ENCODE data around the gene SYNGR4. TPM values are rescaled to one million over a fixed set of nuclear protein-coding genes. Genes with fewer than 3 reads are reported as not detected.

SYNGR4 gene
- total RNA-seq, 4 donors from 2014 or later: not detected

DNA sequence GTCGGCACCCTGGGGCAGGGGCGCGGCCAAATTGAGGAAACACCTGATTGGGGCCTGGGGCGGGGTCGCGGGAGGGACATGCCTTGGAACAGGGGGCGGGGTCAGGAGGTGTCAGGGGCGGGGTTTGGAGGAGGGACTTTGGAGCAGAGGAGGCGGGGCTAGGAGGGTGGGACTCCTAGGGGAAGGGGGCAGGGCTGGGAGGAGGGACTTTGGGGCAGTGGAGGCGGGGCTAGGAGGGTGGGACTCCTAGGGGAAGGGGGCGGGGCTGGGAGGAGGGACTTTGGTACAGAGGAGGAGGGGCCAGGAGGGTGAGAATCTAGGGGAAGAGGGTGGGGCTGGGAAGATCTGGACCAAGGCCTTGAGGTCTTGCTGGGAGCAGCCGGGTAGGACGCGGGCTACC lies 51.2 kb downstream of the SYNGR4 start:
- Histone ChIP-seq H3K36me3 (no peaks in the 10 kb centered on the region), H3K4me1 (peaks cover 10 to 22% (median 14%) of the 10 kb centered on the region in 3 donors), H3K27me3 (peaks cover 0 to 43% (median 2%) of the 10 kb centered on the region in 4 donors), H3K9me3 (no peaks in the 10 kb centered on the region), H3K27ac (no peak overlapping the region), H3K4me3 (peak overlapping the region in 3 of 4 donors; percentile 23 to 53 (median 23))
- intact Hi-C loops (cut with DNase I): no loop called here
- no peak for DNase-seq
- 20 to 52% methylated on average over 3 to 8 of the region's 14 CpGs for WGBS, 2 donors
- TF ChIP-seq POLR2A (IDR thresholded peaks at IDR 0.05): no peak
- TF ChIP-seq, protein P1, sequence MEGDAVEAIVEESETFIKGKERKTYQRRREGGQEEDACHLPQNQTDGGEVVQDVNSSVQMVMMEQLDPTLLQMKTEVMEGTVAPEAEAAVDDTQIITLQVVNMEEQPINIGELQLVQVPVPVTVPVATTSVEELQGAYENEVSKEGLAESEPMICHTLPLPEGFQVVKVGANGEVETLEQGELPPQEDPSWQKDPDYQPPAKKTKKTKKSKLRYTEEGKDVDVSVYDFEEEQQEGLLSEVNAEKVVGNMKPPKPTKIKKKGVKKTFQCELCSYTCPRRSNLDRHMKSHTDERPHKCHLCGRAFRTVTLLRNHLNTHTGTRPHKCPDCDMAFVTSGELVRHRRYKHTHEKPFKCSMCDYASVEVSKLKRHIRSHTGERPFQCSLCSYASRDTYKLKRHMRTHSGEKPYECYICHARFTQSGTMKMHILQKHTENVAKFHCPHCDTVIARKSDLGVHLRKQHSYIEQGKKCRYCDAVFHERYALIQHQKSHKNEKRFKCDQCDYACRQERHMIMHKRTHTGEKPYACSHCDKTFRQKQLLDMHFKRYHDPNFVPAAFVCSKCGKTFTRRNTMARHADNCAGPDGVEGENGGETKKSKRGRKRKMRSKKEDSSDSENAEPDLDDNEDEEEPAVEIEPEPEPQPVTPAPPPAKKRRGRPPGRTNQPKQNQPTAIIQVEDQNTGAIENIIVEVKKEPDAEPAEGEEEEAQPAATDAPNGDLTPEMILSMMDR (IDR thresholded peaks at IDR 0.05): no peak

DNA sequence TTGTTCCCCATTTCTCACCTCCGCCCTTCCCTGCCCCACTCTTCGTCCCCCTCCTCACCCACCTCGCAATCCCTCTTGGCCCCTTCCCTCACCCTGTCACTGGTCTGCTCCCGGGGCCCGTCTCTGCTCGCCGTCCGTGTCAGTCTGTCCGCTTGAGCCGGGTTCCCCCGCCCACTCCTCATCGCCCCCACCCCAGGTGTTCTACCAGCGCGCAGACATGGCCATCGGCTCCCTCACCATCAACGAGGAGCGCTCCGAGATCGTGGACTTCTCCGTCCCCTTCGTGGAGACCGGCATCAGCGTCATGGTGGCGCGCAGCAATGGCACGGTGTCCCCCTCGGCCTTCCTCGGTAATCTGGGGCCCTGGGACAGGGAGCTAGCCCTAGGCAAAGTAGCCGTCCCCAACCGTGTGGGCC lies 51.6 kb downstream of the SYNGR4 start:
- peak overlapping the region in 3 of 4 donors; percentile 7 to 53 (median 23) for H3K4me3 ChIP-seq
- H3K9me3 ChIP-seq: no peaks in the 10 kb centered on the region
- DNase-seq: no peak
- peaks cover 10 to 22% (median 14%) of the 10 kb centered on the region in 3 donors for H3K4me1 ChIP-seq
- no peaks in the 10 kb centered on the region for H3K36me3 ChIP-seq
- TF ChIP-seq, protein P1 (IDR thresholded peaks at IDR 0.05): no peak
- no peak for TF ChIP-seq POLR2A (IDR thresholded peaks at IDR 0.05)
- peaks cover 0 to 43% (median 2%) of the 10 kb centered on the region in 4 donors for H3K27me3 ChIP-seq
- 32 to 42% methylated on average over 8 to 13 of the region's 30 CpGs for WGBS, 2 donors
- no peak overlapping the region for H3K27ac ChIP-seq
- intact Hi-C loops (cut with DNase I): no loop called here

DNA sequence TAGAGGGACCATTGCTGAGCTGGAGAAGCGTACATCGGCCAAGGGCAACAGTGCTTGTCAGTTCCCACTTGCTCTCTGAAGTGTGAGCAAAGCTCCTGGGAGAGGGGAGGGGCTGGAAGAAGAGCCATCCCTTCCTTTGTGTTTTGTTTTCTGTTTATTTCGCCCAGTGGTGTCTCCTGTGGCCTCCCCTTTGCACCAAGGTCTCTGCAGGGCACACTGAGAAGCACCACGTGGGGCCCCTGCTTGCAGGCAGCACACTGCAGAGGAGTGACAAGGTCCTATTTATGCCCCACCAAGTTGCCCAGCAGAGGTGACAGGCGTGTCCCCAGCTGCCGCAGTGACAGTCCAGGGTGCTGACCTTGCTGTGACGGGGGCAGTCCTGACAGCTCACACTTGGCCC lies 53.3 kb downstream of the SYNGR4 start:
- intact Hi-C loops (cut with DNase I): no loop called here
- no peaks in the 10 kb centered on the region for H3K36me3 ChIP-seq
- H3K9me3 ChIP-seq: no peaks in the 10 kb centered on the region
- TF ChIP-seq POLR2A (IDR thresholded peaks at IDR 0.05): no peak
- TF ChIP-seq, protein P1 (IDR thresholded peaks at IDR 0.05): no peak
- H3K27me3 ChIP-seq: peaks cover 0 to 43% (median 2%) of the 10 kb centered on the region in 4 donors
- no peak overlapping the region for H3K27ac ChIP-seq
- H3K4me3 ChIP-seq: no peak overlapping the region
- H3K4me1 ChIP-seq: peaks cover 14 to 34% (median 17%) of the 10 kb centered on the region in 3 donors
- WGBS, 2 donors: 71 to 77% methylated on average over 5 of the region's 7 CpGs
- DNase-seq: no peak

DNA sequence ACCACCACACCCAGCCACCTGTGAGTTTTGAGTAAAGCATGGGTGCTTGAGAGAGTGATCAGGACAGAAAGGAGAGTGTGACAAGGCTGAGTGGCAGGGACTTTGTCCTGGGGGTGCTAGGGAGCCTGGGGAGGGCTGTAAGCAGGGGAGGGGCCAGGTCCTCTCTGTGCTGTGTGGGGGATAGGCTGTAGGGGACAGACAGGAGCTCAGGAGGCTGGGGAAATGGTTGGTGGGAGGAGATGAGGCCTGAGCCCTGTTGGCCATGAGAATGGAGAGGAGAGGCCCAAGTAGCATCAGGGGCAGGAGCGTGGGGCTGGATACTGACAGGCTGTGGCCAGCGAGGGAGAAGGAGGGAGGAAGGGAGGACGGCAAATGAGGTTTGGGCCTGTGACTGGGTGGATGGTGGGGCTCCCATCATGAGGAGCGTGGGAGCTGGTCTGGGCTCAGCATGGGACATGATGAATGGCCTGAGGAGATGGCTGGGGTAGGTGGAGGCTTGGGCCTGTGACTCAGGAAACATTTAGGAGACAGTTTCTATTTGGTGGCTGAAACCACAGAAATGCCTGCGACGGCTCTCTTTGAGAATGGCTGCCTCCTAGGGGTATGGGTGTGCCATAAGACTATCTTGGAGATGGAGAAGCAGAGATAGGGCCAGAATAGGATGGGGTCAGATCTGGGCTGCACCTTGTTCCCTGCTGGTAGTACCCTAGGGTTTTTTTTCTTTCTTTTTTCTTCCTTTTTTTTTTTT lies 54.3 kb downstream of the SYNGR4 start:
- 69 to 73% methylated on average over 6 of the region's 6 CpGs for WGBS, 2 donors
- Histone ChIP-seq H3K27me3 (peaks cover 0 to 43% (median 2%) of the 10 kb centered on the region in 4 donors), H3K36me3 (no peaks in the 10 kb centered on the region), H3K4me3 (no peak overlapping the region), H3K4me1 (peaks cover 14 to 34% (median 17%) of the 10 kb centered on the region in 3 donors), H3K27ac (no peak overlapping the region), H3K9me3 (no peaks in the 10 kb centered on the region)
- TF ChIP-seq, protein P1 (IDR thresholded peaks at IDR 0.05): no peak
- TF ChIP-seq POLR2A (IDR thresholded peaks at IDR 0.05): no peak
- intact Hi-C loops (cut with DNase I): no loop called here
- no peak for DNase-seq

DNA sequence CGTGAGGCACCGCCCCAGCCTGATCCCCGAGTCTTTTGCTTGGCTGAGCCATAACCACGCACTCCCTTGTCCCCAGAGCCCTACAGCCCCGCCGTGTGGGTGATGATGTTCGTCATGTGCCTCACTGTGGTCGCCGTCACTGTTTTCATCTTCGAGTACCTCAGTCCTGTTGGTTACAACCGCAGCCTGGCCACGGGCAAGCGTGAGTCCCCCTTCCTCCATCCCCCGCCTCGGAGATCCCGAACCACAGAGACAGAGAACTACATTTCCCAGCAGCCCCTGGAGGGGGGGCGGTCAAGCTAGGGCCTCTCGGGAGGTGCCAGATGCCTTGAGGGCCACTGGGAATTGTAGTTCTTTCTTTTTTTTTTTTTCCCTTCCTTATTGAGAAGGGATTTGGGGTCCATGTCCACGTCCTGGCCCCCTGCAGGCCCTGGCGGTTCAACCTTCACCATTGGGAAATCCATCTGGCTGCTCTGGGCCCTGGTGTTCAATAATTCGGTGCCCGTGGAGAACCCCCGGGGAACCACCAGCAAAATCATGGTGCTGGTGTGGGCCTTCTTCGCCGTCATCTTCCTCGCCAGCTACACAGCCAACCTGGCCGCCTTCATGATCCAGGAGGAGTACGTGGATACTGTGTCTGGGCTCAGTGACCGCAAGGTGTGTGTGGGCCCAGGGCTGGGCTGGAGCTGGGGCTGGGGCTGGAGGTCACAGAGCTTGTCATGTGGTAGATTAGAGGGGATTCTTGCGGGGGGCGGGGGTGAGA lies 55.2 kb downstream of the SYNGR4 start:
- DNase-seq: no peak
- peaks cover 14 to 29% (median 17%) of the 10 kb centered on the region in 3 donors for H3K4me1 ChIP-seq
- WGBS, 2 donors: 56 to 73% methylated on average over 17 to 20 of the region's 31 CpGs
- no peak overlapping the region for H3K27ac ChIP-seq
- H3K4me3 ChIP-seq: peak overlapping the region in 1 of 4 donors; percentile 21
- H3K9me3 ChIP-seq: no peaks in the 10 kb centered on the region
- peaks cover 0 to 36% (median 2%) of the 10 kb centered on the region in 4 donors for H3K27me3 ChIP-seq
- intact Hi-C loops (cut with DNase I): no loop called here
- H3K36me3 ChIP-seq: no peaks in the 10 kb centered on the region
- TF ChIP-seq, protein P1 (IDR thresholded peaks at IDR 0.05): no peak
- TF ChIP-seq POLR2A (IDR thresholded peaks at IDR 0.05): no peak
